Stomach (tissue), 4 donors: ENCODE data around the gene ILF2.

Experiments used
- EP300 ChIP-seq: sonication (generic); formaldehyde crosslinking; IDR thresholded peaks from one replicate; pipeline ENCODE4 v1.6.1; 2017; ENCODE audit warnings: antibody characterized with exemption
- POLR2A ChIP-seq, 4 donors: fragments of 450-650 bp; IDR thresholded peaks; one replicate each; pipeline ENCODE4 v1.6.1; 2016; ENCODE audit warnings: antibody characterized with exemption in 4 of 4, control low read depth in 2 of 4, mild to moderate bottlenecking in 1 of 4, moderate library complexity in 1 of 4
- TF ChIP-seq, protein P1 (sequence below), 7 experiments: fragments of 450-650 bp in 4 of 7; fragments of 200-600 bp in 3 of 7; sonication (generic) in 3 of 7; IDR thresholded peaks; one replicate each; pipeline ENCODE4 v1.5.1; 2016 to 2019; ENCODE audit warnings: antibody characterized with exemption in 7 of 7, control low read depth in 2 of 7, mild to moderate bottlenecking in 1 of 7

DNA sequence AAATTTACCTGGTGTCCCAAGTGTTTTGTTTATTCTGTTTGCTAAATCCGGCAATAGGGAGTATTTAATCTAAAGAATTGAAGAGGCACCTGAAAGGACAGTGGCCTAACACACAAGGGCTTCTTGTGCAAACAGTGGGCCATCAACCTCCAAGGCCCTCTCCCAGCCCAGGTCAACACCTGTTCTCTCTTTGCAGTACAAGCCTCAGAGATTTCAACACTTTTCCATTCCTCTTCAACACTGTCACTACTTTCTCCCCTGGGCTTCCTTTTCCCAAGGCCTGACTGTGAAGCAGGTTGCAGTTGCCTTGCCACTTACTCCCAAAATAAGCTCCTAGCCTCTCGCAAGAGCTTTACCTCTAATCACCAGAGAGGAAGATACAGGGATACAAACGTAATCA is 15.5 kb downstream of the ILF2 start:
- TF ChIP-seq, protein P1, sequence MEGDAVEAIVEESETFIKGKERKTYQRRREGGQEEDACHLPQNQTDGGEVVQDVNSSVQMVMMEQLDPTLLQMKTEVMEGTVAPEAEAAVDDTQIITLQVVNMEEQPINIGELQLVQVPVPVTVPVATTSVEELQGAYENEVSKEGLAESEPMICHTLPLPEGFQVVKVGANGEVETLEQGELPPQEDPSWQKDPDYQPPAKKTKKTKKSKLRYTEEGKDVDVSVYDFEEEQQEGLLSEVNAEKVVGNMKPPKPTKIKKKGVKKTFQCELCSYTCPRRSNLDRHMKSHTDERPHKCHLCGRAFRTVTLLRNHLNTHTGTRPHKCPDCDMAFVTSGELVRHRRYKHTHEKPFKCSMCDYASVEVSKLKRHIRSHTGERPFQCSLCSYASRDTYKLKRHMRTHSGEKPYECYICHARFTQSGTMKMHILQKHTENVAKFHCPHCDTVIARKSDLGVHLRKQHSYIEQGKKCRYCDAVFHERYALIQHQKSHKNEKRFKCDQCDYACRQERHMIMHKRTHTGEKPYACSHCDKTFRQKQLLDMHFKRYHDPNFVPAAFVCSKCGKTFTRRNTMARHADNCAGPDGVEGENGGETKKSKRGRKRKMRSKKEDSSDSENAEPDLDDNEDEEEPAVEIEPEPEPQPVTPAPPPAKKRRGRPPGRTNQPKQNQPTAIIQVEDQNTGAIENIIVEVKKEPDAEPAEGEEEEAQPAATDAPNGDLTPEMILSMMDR (IDR thresholded peaks at IDR 0.05), result no peak
- TF ChIP-seq EP300 (no peak), POLR2A (IDR thresholded peaks at IDR 0.05) (no peak)
